HPDE6-E6E7 (cell line): ENCODE results near the gene VSX1.

ENCODE experiments used
- DNase-seq: peaks from one replicate; pipeline ENCODE4 v3.0.0; 2011; ENCODE audit warnings: missing footprints; ENCODE audit errors: extremely low spot score

Gene VSX1

DNA sequence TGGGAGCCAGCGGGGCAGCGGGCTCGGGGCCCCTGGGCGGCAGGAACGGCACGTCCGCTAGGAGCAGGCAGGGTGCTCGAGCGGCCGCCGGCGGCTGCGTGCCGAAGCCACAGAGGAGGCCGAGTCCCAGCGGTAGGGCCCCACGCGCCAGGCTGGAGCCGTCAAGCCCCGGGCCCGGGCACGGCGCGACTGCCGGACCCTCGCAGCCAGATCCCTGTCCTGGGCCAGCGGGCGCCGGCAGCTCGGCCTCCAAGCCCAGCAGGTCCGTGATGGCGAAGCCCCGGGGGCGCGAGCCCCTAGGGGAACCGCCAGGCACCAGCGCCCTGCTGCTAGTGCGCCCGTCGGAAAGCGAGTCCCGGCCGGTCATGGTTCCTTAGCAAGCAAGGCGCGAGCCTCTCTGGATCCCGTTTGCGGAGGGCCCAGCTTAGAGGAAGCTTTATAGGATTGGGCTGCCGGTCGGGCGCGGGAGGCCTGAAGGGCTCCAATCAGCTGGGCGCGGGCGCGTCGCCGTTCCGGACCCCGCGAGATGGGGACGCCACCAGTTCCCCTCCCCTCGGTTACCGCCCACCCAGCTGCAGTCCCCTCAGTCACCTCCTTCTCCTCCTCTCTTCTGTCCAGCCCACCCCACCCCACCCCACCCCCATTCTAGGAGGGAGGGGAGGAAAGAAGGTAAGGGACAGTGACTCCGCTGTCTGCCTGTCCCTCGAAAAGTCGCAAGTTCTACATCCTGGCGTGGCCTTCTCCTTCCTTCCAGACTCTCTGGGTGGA lies at the start of gene VSX1:
Gene VSX1 (minus strand): TSS at position 412 of the 768 bp plus-strand sequence. CDS start 45 bp downstream, at position 367.
- DNase-seq: no peak

DNA sequence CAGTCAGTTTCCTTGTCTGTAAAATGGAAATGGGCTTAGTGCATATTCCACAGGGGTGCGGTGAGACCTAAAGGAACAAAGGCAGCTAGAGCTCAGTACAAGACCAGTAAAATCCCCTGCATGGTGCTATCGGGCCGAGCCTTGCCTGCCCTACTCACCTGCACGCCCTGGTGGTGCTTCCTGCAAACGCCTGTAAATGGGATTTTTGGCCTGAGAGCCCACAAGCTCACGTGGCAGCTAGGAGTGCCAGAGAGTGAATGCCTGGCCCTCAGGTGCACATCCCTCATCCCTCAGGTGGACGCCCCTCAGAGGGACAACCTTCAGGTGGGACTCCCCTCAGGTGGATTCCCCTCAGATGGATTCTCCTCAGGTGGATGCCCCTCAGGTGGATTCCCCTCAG lies 48.0 kb upstream of the VSX1 start:
- DNase-seq: no peak

DNA sequence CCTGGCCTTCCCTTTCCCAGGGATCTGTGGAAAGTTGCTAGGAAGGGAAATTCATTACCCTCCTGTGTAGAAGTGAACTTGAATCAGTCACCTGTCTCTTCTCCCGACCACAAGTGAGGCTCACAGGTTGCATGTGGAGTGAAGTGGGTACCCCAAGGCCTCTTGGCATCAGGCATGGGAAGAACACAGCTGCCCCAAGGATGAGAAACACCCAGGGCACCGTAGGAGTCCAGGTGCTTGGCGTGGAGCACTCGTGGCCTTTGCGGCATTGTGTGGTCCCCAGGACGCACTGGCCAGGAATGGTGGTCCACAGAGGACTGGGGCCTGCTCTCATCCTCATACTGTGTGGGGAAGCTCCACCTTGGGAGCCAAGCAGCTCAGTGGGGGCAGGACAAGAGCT lies 47.5 kb upstream of the VSX1 start:
- DNase-seq: no peak

DNA sequence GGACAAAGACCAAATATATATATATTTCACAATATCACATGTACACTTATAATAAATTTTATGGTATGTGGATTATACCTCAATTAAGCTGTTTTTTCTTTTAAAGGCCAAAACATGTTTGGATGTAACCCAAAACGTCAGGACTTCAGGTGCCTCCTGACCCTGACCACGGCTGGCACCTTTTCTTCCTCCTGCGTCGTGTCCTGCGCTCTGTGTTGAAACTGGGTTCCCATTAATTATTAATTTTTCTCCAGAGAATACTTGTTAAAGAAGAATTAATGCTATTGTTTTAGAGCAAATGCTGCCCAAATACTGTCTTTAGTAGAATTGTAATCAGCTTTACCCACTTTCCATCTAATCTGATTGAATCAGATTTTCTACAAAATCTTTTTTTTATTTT lies 46.7 kb upstream of the VSX1 start:
- DNase-seq: no peak

DNA sequence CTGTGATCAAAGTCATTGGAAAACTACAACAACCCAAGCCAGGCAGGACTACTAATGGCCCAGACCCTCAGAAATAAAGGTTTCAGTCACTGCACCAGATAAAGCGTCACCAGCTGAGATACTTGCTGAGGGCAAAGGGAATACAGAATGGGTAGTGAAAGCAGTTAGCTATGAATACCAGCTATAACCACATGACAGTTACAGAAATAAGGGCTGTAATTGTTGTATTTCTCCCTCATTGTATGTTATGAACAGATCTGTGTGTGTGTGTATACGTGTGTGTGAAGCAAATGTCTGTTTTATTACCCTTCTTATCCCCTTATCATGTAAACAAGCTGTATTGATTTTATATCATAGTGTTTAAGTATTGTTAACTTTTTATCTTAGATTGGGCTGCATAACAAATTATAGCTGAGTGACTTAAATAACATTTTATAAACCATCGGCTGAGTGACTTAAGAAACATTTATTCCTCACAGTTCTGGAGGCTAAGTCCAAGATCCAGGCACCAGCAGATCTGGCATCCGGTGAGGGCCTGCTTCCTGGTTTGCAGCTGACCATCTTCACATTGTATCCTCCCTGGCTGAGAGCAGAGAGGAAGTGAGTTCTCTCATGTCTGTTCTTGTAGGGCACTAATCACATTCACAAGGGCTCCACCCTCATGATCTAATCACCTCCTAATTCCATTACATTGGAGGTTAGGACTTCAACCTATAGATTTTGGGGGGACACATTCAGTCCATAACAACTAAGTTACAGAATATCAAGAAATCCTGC lies 46.0 kb upstream of the VSX1 start:
- no peak for DNase-seq

DNA sequence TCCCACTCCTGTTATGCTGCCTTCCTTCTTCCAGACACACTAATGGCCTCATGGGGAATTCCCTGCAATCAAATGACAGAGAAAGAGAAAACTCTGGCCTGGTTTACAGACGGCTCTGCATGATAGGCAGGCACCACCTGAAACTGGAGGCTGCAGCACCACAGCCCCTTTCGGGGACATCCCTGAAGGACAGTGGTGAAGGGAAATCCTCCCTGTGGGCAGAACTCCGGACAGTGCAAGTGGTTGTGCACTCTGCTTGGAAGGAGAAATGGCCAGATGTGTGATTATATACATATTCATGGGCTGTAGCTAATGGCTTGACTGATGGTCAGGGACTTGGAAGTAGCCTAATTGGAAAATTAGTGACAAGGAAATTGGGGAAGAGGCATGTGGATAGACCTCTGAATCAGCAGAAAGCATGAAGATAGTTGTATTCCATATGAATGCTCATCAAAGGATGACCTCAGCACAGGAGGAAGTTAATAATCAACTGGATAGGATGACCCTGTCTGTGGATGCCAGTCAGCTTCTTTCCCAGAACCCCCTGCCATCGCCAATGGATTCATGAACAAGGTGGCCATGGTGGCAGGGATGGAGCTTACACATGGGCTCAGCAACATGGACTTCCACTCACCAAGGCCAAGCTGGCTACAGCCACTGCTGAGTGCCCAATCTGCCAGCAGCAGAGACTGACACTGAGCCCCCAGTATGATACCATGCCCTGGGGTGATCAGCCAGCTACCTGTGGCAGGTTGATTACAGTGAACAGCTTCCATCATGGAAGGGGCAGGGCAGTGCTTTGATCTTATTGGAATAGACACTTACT lies 44.5 kb upstream of the VSX1 start:
- no peak for DNase-seq

DNA sequence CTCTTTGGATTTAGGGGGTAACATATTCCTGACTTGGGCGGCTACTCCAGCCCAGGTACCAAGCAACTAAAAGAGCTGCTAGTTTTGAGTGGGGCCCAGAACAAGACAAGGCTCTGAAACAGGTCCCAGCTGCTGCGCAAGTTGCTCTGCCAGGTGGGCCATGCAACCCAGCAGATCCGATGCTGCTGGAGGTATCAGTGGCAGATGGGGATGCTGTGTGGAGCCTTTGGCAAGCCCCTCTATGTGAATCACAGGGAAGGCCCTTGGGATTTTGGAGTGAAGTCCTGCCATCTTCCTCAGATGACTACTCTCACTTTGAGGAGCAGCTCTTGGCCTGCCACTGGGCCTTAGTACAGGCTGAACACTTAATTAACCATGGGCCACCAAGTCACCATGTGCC lies 43.7 kb upstream of the VSX1 start:
- no peak for DNase-seq

DNA sequence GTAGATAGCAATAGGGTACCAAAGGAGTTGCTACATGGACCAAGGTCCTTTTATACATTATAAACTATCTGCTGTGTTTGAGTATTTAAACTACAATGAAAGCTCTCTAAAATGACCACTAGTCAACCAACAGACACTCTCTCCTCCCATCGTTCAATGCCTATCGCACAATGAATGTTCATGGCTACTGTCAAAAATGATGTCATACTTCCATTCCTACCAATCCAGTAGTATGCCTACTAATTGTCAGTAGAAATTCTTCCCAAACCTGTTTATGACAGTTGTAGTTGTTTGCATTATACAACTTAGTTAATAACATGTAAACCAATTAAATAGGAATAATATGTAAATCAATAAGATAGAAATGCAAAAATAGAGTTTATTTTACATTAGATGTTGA lies 39.0 kb upstream of the VSX1 start:
- no peak for DNase-seq

DNA sequence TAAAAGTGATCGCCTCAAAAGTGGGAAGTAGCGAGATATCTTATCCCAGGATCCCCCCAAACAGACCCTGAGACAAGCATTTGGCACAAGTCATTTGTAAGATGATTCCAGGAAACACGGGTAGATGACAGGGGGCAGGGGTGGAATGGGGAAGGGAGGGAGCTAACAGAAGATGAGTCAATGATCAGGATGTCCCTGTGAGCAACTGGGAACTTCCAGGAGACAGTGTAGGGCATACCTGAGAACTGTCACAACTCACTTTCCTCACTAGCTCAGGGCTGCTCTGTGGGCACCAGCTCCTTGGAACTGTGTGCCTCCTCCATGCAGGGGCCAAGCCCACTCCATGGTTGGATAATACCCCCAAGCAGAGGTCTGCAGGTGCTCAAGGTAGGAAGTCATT lies 38.5 kb upstream of the VSX1 start:
- no peak for DNase-seq

DNA sequence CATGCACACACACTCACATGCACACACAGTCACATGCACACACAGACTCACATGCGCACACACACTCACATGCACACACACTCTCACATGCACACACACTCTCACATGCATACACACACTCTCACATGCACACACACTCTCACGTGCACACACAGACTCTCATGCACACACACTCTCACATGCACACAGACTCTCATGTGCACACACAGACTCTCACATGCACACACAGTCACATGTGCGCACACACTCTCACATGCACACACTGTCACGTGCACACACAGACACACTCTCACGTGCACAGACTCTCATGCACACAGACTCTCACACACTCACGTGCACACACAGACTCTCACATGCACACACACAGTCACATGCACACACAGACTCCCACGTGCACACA lies 36.6 kb upstream of the VSX1 start:
- no peak for DNase-seq

DNA sequence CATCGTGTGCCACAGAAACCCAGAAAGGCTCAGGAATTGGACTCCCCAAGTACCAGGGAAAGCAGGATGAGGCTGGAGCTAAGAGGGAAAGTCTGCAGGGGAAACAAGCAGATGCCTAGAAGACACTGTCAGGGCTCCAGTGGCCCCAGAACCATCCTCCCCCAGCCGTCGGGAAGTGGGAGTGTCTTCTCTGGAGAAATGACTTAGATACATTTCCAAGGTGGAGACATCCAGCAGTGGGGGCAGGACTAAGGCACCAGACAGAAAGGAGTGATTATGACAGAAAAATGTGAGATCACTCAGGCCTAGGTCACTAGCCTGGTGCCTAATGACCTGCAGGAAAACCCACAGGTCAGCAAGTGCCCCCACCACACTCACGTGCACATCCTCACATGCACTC lies 36.0 kb upstream of the VSX1 start:
- DNase-seq: no peak

DNA sequence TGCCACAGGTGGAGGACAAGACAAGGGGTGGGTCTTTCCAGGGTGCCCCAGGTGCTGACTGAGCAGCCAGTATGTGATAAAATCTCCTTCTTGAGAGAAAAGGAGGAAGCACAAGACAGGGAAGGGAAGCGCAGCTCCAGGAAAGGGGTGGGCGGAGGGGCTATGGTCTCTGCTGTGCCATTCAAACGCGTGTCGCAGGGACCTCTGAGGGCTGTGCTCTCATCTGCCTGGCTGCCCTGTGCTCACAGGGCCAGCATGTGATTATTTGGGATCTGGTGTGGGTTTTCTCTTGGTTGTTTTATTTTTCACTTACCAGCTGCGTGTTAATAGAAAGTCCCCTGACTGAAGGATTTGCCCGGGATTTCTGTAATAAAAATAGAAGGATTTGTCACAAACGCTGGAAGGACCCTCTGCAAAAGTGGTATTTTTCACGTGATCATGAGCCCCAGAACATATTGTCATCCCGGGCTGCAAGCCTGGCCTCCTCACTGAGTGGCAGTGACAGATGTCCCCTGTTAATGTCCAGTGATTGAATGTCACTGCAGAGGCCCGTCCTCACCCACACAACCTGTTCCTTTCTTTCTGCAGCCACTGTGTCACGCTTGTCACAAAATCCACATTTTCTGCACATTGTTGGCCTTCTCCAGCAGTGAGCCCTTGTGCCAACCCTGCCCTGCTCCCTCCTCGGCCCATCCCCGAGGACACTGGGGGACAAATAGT lies 35.0 kb upstream of the VSX1 start:
- no peak for DNase-seq

DNA sequence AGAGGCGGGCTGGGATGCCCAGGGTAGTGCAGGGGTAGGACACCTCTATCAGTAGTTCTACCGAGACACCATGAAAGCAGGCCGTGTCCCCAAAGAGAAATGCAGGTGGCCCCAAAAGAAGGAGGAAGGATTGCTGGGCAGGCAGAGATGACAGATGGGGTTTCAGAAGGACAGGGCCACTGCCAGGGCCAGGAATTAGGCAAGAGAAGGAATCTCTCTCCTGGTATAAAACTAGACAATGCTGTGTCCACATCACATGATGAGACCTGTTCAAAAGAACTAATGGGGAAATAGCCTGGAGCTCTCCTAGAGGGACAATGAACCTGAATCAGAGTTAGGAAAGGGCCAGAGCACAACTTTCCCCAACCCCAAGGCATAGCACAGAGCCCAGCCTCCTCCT lies 21.6 kb upstream of the VSX1 start:
- DNase-seq: no peak

DNA sequence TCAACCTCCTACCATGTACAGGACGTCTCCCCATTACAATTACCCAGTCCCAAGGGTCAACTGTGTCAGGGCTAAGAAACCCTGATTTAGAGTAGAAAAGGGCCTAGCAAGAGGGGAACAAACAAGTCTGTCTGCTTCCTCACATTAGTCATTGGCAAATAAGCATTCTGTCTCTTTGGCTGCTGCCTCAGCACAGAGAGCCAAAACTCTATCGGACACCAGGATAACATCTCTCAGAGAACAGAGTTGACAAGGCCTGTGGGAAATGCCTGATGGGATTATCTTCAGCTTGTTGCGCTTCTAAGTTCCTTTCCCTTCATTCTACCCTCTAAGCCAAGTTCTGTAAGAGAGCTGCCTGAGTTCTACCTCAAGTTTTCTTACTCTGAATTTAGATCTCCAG lies 19.0 kb upstream of the VSX1 start:
- DNase-seq: no peak

DNA sequence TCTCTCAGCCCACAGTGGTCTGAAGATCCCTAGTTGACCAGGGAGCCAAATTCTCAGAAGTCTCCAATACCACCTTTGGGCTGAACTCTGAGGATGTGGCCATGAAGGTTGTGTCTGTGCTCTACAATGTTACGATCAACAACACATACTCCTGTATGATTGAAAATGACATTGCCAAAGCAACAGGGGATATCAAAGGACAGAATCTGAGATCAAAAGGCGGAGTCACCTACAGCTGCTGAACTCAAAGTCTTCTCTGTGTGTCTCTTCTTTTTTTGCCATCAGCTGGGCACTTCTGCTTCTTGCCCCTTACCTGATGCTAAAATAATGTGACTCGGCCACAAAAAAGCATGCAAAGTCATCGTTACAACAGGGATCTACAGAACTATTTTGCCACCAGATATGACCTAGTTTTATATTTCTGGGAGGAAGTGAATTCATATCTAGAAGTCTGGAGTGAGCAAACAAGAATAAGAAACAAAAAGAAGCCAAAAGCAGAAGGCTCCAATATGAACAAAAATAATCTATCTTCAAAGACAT lies 17.7 kb upstream of the VSX1 start:
- no peak for DNase-seq

DNA sequence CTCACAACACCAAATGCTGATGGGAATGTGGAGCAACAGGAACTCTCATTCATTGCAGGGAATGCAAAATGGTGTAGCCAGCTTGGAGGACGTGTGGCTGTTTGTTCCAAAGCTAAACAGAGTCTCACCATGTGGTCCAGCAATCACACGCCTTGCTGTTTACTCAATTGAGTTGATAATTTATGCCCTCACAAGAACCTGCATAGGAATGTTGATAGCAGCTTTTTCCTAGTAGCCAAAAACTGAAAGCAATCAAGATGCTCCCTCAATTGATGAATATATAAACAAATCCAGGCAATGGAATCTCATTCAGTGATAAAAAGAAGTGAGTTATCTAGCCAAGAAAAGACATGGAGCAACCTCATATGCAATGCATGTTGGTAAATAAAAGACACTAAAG lies 15.6 kb upstream of the VSX1 start:
- no peak for DNase-seq

DNA sequence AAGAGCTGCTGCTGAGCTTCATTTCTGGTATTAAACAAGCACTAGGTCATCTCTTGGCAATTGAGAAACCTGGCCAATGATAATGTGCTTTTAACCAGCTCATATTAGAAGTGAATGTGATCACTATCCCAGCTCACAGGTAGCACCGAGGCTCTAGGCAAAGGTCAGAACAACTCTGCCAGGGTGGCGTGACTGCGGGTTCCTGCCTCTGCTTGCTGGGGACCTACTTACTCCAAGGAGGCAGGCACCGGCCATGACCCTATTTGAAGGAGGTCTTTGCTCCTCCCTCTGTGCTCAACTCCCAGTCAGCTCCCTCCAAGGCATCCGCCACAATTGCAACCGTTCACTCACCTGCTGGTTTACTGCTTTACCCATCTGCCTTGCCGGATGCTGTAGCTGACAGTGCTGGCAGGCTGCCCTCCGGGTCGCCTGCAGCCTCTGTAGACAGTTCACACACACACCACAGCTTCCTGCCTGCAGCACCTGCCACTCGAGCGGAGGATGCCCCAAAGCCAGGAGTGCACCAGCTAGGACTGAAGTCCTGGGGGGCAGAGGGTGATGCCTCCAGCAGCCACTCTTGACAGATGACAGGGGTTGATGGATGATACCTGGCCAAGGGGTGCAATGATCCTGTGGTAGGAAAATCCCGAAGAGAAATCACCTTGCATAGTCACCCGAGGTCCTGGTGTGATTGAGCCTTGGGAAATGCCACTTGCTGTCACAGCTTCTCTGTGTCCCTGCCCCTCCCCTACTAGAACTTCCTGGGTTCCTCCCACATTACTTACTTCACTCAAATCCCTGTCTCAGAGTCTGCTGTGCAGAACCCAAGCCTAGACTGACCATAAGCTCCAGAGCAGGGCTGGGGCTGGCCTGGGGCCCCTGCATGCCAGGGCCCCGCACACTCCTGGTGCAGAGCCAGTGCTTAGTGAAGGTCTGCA lies 8.8 kb upstream of the VSX1 start:
- no peak for DNase-seq

DNA sequence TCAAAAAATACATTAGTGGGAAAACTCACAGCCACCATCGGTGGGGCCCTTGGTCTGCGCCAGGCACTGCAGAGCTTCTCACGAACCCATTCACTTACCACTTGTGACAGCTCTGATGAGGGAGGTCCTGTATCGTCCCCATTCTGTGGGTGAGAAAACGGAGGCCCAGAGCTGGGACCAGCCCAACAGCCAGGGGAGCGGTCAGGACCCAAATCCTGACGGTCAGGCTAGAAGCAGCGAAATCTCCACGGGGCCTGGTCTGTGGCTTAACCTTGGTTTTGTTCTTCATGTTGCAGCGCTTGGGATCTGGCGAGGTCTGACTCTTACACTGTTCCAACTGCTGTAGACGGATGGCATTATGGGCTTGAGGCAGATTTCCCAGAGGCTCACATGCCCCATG lies 7.7 kb upstream of the VSX1 start:
- no peak for DNase-seq

DNA sequence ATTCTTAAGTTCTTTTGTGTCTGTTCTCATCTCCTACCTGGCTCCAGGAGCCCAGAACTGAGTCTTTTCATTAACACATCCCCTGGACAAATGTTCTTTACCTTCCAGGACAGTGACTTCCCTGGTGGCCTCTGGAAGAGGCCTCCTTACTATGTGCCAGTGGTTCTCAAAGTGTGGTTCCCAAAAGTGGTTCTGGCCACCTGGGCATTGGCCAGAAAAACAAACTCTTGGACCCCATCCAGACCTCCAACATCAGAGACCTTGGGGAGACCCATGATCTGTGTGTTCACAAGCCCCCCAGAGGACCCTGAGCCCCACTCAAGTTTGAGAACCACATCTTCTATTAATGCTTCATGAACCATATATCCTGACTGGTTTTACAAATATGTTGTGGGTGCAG lies 7.2 kb upstream of the VSX1 start:
- DNase-seq: no peak

DNA sequence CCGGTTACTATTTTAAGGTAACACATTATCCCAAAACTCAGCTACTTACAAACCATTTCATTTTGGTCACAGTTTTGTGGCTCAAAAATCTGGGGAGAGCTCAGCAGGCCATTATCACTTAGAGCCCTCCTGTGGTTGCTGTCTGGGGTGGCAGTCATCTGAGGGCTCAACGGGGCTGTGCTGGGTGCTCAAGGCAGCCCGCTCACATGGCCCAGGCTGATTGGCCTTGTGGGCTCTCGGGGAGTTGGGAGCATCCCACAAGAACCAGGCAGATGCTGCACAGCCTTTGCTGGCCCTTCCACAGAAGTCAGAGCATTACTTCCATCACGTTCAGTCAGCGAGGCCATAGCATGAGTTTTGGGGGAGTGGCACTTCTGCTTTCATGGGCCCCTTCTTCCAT lies 6.3 kb upstream of the VSX1 start:
- no peak for DNase-seq
